HepG2 (cell line): ENCODE data around the gene INO80B. TPM values are rescaled to one million over a fixed set of nuclear protein-coding genes. Genes with fewer than 3 reads are reported as not detected.

ENCODE experiments used
- ARID2 ChIP-seq: sonication (generic); formaldehyde crosslinking; IDR thresholded peaks from 2 replicates; pipeline ENCODE4 v1.8.1; 2022; ENCODE audit warnings: mild to moderate bottlenecking, missing genetic modification reagents, borderline replicate concordance
- ATF4 ChIP-seq, 2 experiments: fragments of 450-650 bp in 1 of 2; sonication (generic) in 1 of 2; formaldehyde crosslinking; IDR thresholded peaks; 2 replicates each; pipeline versions ENCODE4 v1.5.0 to v1.8.0; 2020 to 2022; ENCODE audit warnings: mild to moderate bottlenecking in 1 of 2, missing genetic modification reagents in 1 of 2
- BCLAF1 ChIP-seq: fragments of 450-650 bp; IDR thresholded peaks from 2 replicates; pipeline ENCODE4 v1.6.1; 2017; ENCODE audit warnings: mild to moderate bottlenecking
- IRF9 ChIP-seq: sonication (generic); formaldehyde crosslinking; IDR thresholded peaks from 2 replicates; pipeline ENCODE4 v1.8.0; 2022; ENCODE audit warnings: missing genetic modification reagents, mild to moderate bottlenecking, borderline replicate concordance
- KIAA2018 ChIP-seq: sonication (generic); formaldehyde crosslinking; IDR thresholded peaks from 2 replicates; pipeline ENCODE4 v1.5.0; 2020; ENCODE audit warnings: mild to moderate bottlenecking, missing genetic modification reagents, borderline replicate concordance
- MXD4 ChIP-seq: IDR thresholded peaks from 2 replicates; pipeline ENCODE4 v1.6.1; 2016; ENCODE audit warnings: mild to moderate bottlenecking, missing biosample characterization, missing genetic modification reagents
- PBX3 ChIP-seq: sonication (generic); formaldehyde crosslinking; IDR thresholded peaks from 2 replicates; pipeline ENCODE4 v1.8.1; 2023; ENCODE audit warnings: missing genetic modification reagents, inconsistent platforms, borderline replicate concordance
- PCBP2 ChIP-seq: fragments of 200-400 bp; formaldehyde crosslinking; optimal IDR thresholded peaks from 2 replicates; pipeline ENCODE3; 2018; ENCODE audit warnings: low read length, low read depth; ENCODE audit not compliant: poor library complexity, severe bottlenecking
- TOPORS ChIP-seq: sonication (generic); formaldehyde crosslinking; IDR thresholded peaks from 2 replicates; pipeline ENCODE4 v1.8.0; 2023; ENCODE audit warnings: mild to moderate bottlenecking, missing genetic modification reagents
- ZNF263 ChIP-seq: sonication (generic); formaldehyde crosslinking; IDR thresholded peaks from 2 replicates; pipeline ENCODE4 v1.4.0; 2020; ENCODE audit warnings: missing genetic modification reagents
- ZNF503 ChIP-seq: sonication (generic); formaldehyde crosslinking; IDR thresholded peaks from 2 replicates; pipeline ENCODE4 v1.4.0; 2020; ENCODE audit warnings: missing genetic modification reagents
- polyA plus RNA-seq, 8 experiments: library from polyadenylated mRNA; depleted of rRNA in 3 of 8; stranded (reverse) in 7 of 8; unstranded in 1 of 8; fragments of >200 nt; fragmentation: Illumina TruSeq in 4 of 8; extraction: Trizol in 4 of 8; gene quantifications; 2 replicates each; pipeline versions ENCODE4 v1.2.1 to v1.2.3, GENCODE V29; 2011 to 2016; ENCODE audit warnings: low read depth in 4 of 8, missing spikeins in 1 of 8, mixed read lengths in 1 of 8; ENCODE audit not compliant: insufficient read depth in 1 of 8
- total RNA-seq, 5 experiments: library from RNA; depleted of rRNA; stranded (reverse); fragments of >200 nt; fragmentation: Illumina TruSeq; extraction: Trizol; gene quantifications; 2 replicates each; pipeline ENCODE4 v1.2.3, GENCODE V29; 2016; ENCODE audit warnings: low read depth in 1 of 5

INO80B gene
- total and polyA plus RNA-seq, 2 of the 13 experiments (the other 11 are each of a cell fraction or from before 2014, with no cell fraction given): 6.2 to 14.5 TPM

GRCh38 chr2:74447230-74447999, 7.5 kb upstream of the INO80B start (continued):
- TF ChIP-seq ZNF503 (CRISPR knock-in tag) (no peak), ATF4 (CRISPR knock-in tag; IDR thresholded peaks at IDR 0.05) (no peak), IRF9 (CRISPR knock-in tag) (no peak), MXD4 (CRISPR knock-in tag) (no peak; the same call in 1 of the 2 replicates), ZNF263 (no peak), BCLAF1 (no peak), PBX3 (no peak), ARID2 (no peak), PCBP2 (no peak), TOPORS (CRISPR knock-in tag) (no peak), KIAA2018 (CRISPR knock-in tag) (no peak)
